Inflammatory macrophage treated with lipopolysaccharide for 4 hours (primary cell): ENCODE data around the gene F7.
"Not testable (repeated sequence)": the region's sequence is repeated elsewhere in the genome, so short reads cannot be mapped to it uniquely, and the experiment has no call there.

ENCODE experiments used
- DNase-seq: peaks from one replicate; pipeline ENCODE4 v3.0.0-alpha.2; 2020

F7 gene

GRCh38 chr13:113073942-113074341 lies 31.6 kb upstream of the F7 start:
- DNase-seq = no peak

GRCh38 chr13:113074401-113074800 lies 31.2 kb upstream of the F7 start:
- no peak for DNase-seq

- DNase-seq = no peak
Measured at GRCh38 chr13:113074876-113075275, 30.7 kb upstream of the F7 start.

- no peak for DNase-seq
Measured at GRCh38 chr13:113075711-113076110, 29.9 kb upstream of the F7 start.

GRCh38 chr13:113076681-113077401 lies 28.8 kb upstream of the F7 start:
- DNase-seq = no peak

GRCh38 chr13:113077566-113077952 lies 28.0 kb upstream of the F7 start:
- DNase-seq = no peak

- no peak for DNase-seq
Measured at GRCh38 chr13:113077953-113078901, 27.4 kb upstream of the F7 start.

GRCh38 chr13:113078902-113079780 lies 26.4 kb upstream of the F7 start:
- DNase-seq = no peak

GRCh38 chr13:113079781-113080080 lies 25.9 kb upstream of the F7 start:
- DNase-seq = not testable (repeated sequence)

GRCh38 chr13:113080361-113080831 lies 25.2 kb upstream of the F7 start:
- DNase-seq = no peak

- no peak for DNase-seq
Measured at GRCh38 chr13:113080901-113081521, 24.6 kb upstream of the F7 start.

GRCh38 chr13:113082198-113083021 lies 23.2 kb upstream of the F7 start:
- no peak for DNase-seq

- DNase-seq = no peak
Measured at GRCh38 chr13:113083022-113083373, 22.6 kb upstream of the F7 start.

- DNase-seq = no peak
Measured at GRCh38 chr13:113083402-113084061, 22.1 kb upstream of the F7 start.

GRCh38 chr13:113084094-113084942 lies 21.3 kb upstream of the F7 start:
- DNase-seq = no peak

- DNase-seq = no peak
Measured at GRCh38 chr13:113084943-113085540, 20.5 kb upstream of the F7 start.

GRCh38 chr13:113086031-113086750 lies 19.4 kb upstream of the F7 start:
- DNase-seq = no peak

- no peak for DNase-seq
Measured at GRCh38 chr13:113086991-113087922, 18.3 kb upstream of the F7 start.
